K562 (cell line): ENCODE results near the gene RRBP1. TPM values are rescaled to one million over a fixed set of nuclear protein-coding genes. Genes with fewer than 3 reads are reported as not detected.
A peak's percentile ranks its signal among the peaks of the same experiment; 100 is the strongest.

Source experiments
- CREB1 ChIP-seq, 2 experiments: sonication (generic) in 1 of 2; formaldehyde crosslinking in 1 of 2; IDR thresholded peaks; 2 replicates each; pipeline versions ENCODE4 v1.6.1 to v1.8.0; 2012 to 2022; ENCODE audit warnings: inconsistent platforms in 1 of 2, mild to moderate bottlenecking in 1 of 2, missing genetic modification reagents in 1 of 2, moderate library complexity in 1 of 2
- FOXK1 ChIP-seq: sonication (generic); formaldehyde crosslinking; IDR thresholded peaks from 2 replicates; pipeline ENCODE4 v1.8.0; 2022; ENCODE audit warnings: missing genetic modification reagents, mild to moderate bottlenecking, borderline replicate concordance
- HMG20B ChIP-seq: fragments of 250-450 bp; sonication (Bioruptor Pico); IDR thresholded peaks from 2 replicates; pipeline ENCODE4 v1.5.0; 2021; ENCODE audit warnings: mild to moderate bottlenecking
- HNRNPH1 ChIP-seq: fragments of 200-400 bp; formaldehyde crosslinking; optimal IDR thresholded peaks from 2 replicates; pipeline ENCODE3; 2017; ENCODE audit warnings: low read depth, mild to moderate bottlenecking, low read length, moderate library complexity
- HNRNPK ChIP-seq: fragments of 200-400 bp; formaldehyde crosslinking; IDR thresholded peaks from one replicate; pipeline ENCODE4 v1.6.1; 2018; ENCODE audit warnings: mild to moderate bottlenecking, low read depth, low read length; ENCODE audit not compliant: poor library complexity, severe bottlenecking
- IRF9 ChIP-seq: fragments of 450-650 bp; IDR thresholded peaks from 2 replicates; pipeline ENCODE4 v1.6.1; 2016; ENCODE audit warnings: missing biosample characterization, missing genetic modification characterization
- KDM4B ChIP-seq, 2 experiments: fragments of 450-650 bp in 1 of 2; sonication (generic) in 1 of 2; IDR thresholded peaks; 2 replicates each; pipeline ENCODE4 v1.6.1; 2016 to 2017; ENCODE audit warnings: borderline replicate concordance in 2 of 2, antibody characterized with exemption in 1 of 2, low read depth in 1 of 2, mild to moderate bottlenecking in 1 of 2
- KHSRP ChIP-seq: fragments of 450-650 bp; IDR thresholded peaks from 2 replicates; pipeline ENCODE4 v1.6.1; 2017
- MECOM ChIP-seq: fragments of 250-450 bp; sonication (Bioruptor Pico); IDR thresholded peaks from 2 replicates; pipeline ENCODE4 v1.8.0; 2022; ENCODE audit warnings: inconsistent platforms
- SFPQ ChIP-seq: fragments of 200-400 bp; formaldehyde crosslinking; IDR thresholded peaks from 2 replicates; pipeline ENCODE4 v1.6.1; 2017; ENCODE audit warnings: mild to moderate bottlenecking, low read depth, low read length, moderate library complexity
- ZNF766 ChIP-seq: fragments of 200-800 bp; sonication (Bioruptor generic); conservative IDR thresholded peaks from 2 replicates; pipeline ENCODE4 v1.6.1; 2016; ENCODE audit warnings: missing genetic modification characterization, missing compliant biosample characterization
- polyA plus RNA-seq, 8 experiments: library from polyadenylated mRNA; depleted of rRNA in 4 of 8; stranded (reverse) in 5 of 8; unstranded in 3 of 8; fragments of >200 nt; fragmentation: Nextera tagmentation in 2 of 8; fragmentation: Illumina TruSeq in 1 of 8; extraction: Ambion mirVana in 2 of 8; extraction: Trizol in 1 of 8; gene quantifications; 2 replicates each; pipeline versions ENCODE4 v1.2.1 to v1.2.3, GENCODE V29; 2011 to 2014; ENCODE audit warnings: inconsistent platforms in 1 of 8, missing spikeins in 1 of 8
- total RNA-seq, 7 experiments: library from RNA; depleted of rRNA in 6 of 7; stranded (reverse); fragments of >200 nt in 6 of 7; fragmentation: Illumina TruSeq in 2 of 7; extraction: Trizol in 2 of 7; gene quantifications; 2 replicates each; pipeline versions ENCODE4 v1.2.1 to v1.2.3, GENCODE V29; 2011 to 2021; ENCODE audit warnings: low replicate concordance in 1 of 7
- TF ChIP-seq, protein P1 (sequence below): IDR thresholded peaks from 2 replicates; pipeline ENCODE4 v1.6.1; 2016; ENCODE audit warnings: missing genetic modification characterization, missing compliant biosample characterization
- TF ChIP-seq, protein P2 (sequence below): fragments of 150-350 bp; IDR thresholded peaks from 2 replicates; pipeline ENCODE4 v1.6.1; 2014; ENCODE audit warnings: low read depth, mild to moderate bottlenecking, low read length, borderline replicate concordance

Gene RRBP1
- total and polyA plus RNA-seq, 9 of the 15 experiments (the other 6 are each of a cell fraction or from before 2014, with no cell fraction given), result 0.84 to 32.0 (median 17.6) TPM

- no peak for TF ChIP-seq SFPQ
- TF ChIP-seq, protein P1, sequence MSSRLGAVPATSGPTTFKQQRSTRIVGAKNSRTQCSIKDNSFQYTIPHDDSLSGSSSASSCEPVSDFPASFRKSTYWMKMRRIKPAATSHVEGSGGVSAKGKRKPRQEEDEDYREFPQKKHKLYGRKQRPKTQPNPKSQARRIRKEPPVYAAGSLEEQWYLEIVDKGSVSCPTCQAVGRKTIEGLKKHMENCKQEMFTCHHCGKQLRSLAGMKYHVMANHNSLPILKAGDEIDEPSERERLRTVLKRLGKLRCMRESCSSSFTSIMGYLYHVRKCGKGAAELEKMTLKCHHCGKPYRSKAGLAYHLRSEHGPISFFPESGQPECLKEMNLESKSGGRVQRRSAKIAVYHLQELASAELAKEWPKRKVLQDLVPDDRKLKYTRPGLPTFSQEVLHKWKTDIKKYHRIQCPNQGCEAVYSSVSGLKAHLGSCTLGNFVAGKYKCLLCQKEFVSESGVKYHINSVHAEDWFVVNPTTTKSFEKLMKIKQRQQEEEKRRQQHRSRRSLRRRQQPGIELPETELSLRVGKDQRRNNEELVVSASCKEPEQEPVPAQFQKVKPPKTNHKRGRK (tag), result no peak
- 0 out of 2 replicates have a peak, but pooled peaks have one; percentile 39 for TF ChIP-seq ZNF766 (CRISPR knock-in tag)
- TF ChIP-seq HNRNPH1, result no peak
- TF ChIP-seq CREB1 (IDR thresholded peaks at IDR 0.05), result no peak
- no peak for TF ChIP-seq CREB1 (CRISPR knock-in tag; IDR thresholded peaks at IDR 0.05)
- TF ChIP-seq, protein P2, sequence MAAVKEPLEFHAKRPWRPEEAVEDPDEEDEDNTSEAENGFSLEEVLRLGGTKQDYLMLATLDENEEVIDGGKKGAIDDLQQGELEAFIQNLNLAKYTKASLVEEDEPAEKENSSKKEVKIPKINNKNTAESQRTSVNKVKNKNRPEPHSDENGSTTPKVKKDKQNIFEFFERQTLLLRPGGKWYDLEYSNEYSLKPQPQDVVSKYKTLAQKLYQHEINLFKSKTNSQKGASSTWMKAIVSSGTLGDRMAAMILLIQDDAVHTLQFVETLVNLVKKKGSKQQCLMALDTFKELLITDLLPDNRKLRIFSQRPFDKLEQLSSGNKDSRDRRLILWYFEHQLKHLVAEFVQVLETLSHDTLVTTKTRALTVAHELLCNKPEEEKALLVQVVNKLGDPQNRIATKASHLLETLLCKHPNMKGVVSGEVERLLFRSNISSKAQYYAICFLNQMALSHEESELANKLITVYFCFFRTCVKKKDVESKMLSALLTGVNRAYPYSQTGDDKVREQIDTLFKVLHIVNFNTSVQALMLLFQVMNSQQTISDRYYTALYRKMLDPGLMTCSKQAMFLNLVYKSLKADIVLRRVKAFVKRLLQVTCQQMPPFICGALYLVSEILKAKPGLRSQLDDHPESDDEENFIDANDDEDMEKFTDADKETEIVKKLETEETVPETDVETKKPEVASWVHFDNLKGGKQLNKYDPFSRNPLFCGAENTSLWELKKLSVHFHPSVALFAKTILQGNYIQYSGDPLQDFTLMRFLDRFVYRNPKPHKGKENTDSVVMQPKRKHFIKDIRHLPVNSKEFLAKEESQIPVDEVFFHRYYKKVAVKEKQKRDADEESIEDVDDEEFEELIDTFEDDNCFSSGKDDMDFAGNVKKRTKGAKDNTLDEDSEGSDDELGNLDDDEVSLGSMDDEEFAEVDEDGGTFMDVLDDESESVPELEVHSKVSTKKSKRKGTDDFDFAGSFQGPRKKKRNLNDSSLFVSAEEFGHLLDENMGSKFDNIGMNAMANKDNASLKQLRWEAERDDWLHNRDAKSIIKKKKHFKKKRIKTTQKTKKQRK, result no peak
- TF ChIP-seq IRF9 (tag), result no peak
- no peak for TF ChIP-seq KHSRP
- no peak for TF ChIP-seq FOXK1 (CRISPR knock-in tag)
- TF ChIP-seq KDM4B (IDR thresholded peaks at IDR 0.05; ENCODE audit: borderline replicate concordance in 2 of 2, low read depth in 1 of 2), result no peak
- no peak for TF ChIP-seq HMG20B (CRISPR knock-in tag)
- no peak for TF ChIP-seq HNRNPK
- no peak for TF ChIP-seq MECOM
Measured at GRCh38 chr20:17678295-17678694, 3.7 kb downstream of the RRBP1 start (continued).
